ENCODE measurements around the gene MTMR10. TPM values are rescaled to one million over a fixed set of nuclear protein-coding genes. Genes with fewer than 3 reads are reported as not detected.
A peak's percentile ranks its signal among the peaks of the same experiment; 100 is the strongest.

MTMR10 gene
- total RNA-seq, 1 experiment from 2014 or later, result 23.2 TPM

GRCh38 chr15:30973379-30973778 is 18.0 kb downstream of the MTMR10 start:
- Histone ChIP-seq H3K79me2 (ENCODE audit: insufficient read depth, low read length) (no peaks in the 10 kb centered on the region), H2BK12ac (ENCODE audit: insufficient read length, low read depth, low read length) (no peak overlapping the region), H3T11ph (ENCODE audit: low read length) (no peak overlapping the region), H2BK5ac (ENCODE audit: insufficient read length, low read length) (no peak overlapping the region), H4K91ac (ENCODE audit: insufficient read length, low read depth, low read length) (no peak overlapping the region), H3K23ac (ENCODE audit: insufficient read length, low read depth, low read length) (no peak overlapping the region), H3K18ac (ENCODE audit: insufficient read length, low read depth, low read length) (no peak overlapping the region), H3K9ac (ENCODE audit: extremely low read depth, insufficient read length, low read length) (no peak overlapping the region), H3K9me3 (ENCODE audit: control insufficient read depth, low read depth, low read length) (no peaks in the 10 kb centered on the region), H3K4me1 (ENCODE audit: insufficient read depth, low read length) (0 out of 2 replicates have a peak, but pooled peaks cover 2% of the 10 kb centered on the region), H2BK15ac (ENCODE audit: low read depth, low read length) (no peak overlapping the region), H3K27ac (ENCODE audit: insufficient read length, low read depth, low read length) (no peak overlapping the region), H3K79me1 (ENCODE audit: insufficient read depth, low read depth, low read length, poor library complexity, severe bottlenecking) (peaks cover 3% of the 10 kb centered on the region), H2BK120ac (ENCODE audit: low read depth, low read length, poor library complexity, severe bottlenecking) (no peak overlapping the region), H4K5ac (ENCODE audit: insufficient read length, low read depth, low read length) (no peak overlapping the region), H4K20me1 (ENCODE audit: control insufficient read depth, insufficient read depth, insufficient read length) (no peaks in the 10 kb centered on the region), H2BK20ac (ENCODE audit: low read depth, low read length, poor library complexity, severe bottlenecking) (no peak overlapping the region), H4K8ac (replicated peaks; ENCODE audit: insufficient read length, low read depth, low read length) (no peak overlapping the region), H3K4me2 (ENCODE audit: insufficient read depth, insufficient read length, low read length) (no peak overlapping the region), H3K27me3 (ENCODE audit: insufficient read depth, low read length) (no peaks in the 10 kb centered on the region), H3K4ac (ENCODE audit: low read depth, low read length) (no peak overlapping the region), H2AK5ac (ENCODE audit: insufficient read length, low read length) (no peak overlapping the region), H2AFZ (ENCODE audit: low read length) (no peak overlapping the region), H3K23me2 (ENCODE audit: insufficient read length, low read depth, low read length, poor library complexity, severe bottlenecking) (no peaks in the 10 kb centered on the region), H3K14ac (ENCODE audit: insufficient read depth, low read length) (no peak overlapping the region), H3K56ac (ENCODE audit: insufficient read length, low read depth, low read length) (no peak overlapping the region)
- H3K27me3 Mint-ChIP-seq (ENCODE audit: low read depth), result no peaks in the 10 kb centered on the region
- H3K27ac Mint-ChIP-seq, result peak overlapping the region in 1 of 3 experiments; percentile 93; a peak in 2 of 7 replicates
- no CpG with 5 or more reads among the region's 4 CpGs for WGBS (ENCODE audit: extremely low coverage, insufficient read length, low lambda C conversion rate)
- peaks cover 0 to 31% (median 18%) of the 10 kb centered on the region in 3 experiments; a peak in 4 of 7 replicates for H3K36me3 Mint-ChIP-seq (ENCODE audit: insufficient read depth in 1 of 3, low read depth in 3 of 3)
- no peak for DNase-seq
- no peak overlapping the region for H3K4me3 Mint-ChIP-seq
- no peaks in the 10 kb centered on the region; a peak in 1 of 5 replicates for H3K9me3 Mint-ChIP-seq
- no peak for TF ChIP-seq CTCF (conservative IDR thresholded peaks at IDR 0.05)
- H3K4me1 Mint-ChIP-seq, result peaks cover 4% of the 10 kb centered on the region in 2 experiments

Measured in H9 (cell line).